Measurements from ENCODE around the gene KRT2.

Gene KRT2

DNA sequence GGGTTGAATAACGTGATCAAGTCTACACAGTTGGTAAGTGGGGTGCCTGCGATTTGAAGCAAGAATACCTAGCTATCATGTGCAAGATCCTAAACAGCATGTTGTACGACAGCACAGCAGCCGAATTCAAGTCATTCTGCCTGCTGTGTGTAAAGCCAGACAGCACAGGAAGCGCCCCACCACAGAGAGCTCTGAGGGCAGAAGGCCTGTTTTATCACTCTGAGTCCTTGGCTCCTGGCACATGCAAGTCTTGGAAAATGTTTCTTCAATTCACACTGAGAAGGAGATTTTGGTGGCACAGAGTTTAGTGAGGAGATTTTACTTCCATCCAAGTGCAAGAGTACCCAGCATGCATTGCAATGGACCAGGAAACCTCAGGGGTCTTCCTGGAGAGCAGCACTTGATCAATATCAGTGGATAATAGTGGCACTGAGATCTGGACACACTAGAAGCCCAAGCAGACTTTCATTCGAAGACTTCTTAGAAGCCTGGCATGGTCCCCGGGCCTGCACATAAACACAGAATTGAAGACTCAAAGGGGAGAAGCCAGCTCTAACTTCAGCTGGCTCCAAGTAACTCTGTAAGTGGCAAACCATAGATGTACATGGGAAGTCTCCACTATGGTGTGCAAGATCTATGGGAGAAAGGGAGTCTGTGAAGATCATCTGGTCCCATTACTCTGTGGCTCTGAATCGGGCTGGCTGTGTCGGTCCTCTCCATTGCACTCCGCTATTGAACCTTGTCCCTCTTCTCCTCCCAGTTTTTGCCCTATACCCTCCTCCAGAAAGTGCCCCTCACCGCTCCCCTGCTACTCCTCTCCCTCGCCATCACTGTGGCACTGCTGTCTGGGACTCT, 29.7 kb upstream of the KRT2 start:
- in situ Hi-C loops (cut with MboI; ENCODE audit: low sequenced_read_pairs): no loop called here
- Histone ChIP-seq H3K27me3 (ENCODE audit: low read depth) (0 out of 2 replicates have a peak, but pooled peaks cover 5% of the 10 kb centered on the region), H3K36me3 (replicated peaks) (no peaks in the 10 kb centered on the region), H3K4me1 (no peaks in the 10 kb centered on the region), H3K9me3 (no peaks in the 10 kb centered on the region), H3K4me3 (no peak overlapping the region)
- DNase-seq (ENCODE audit: low spot score in 2 of 2): no peak

- Histone ChIP-seq H3K36me3 (replicated peaks) (no peaks in the 10 kb centered on the region), H3K27me3 (ENCODE audit: low read depth) (0 out of 2 replicates have a peak, but pooled peaks cover 2% of the 10 kb centered on the region), H3K4me3 (no peak within 1 kb of the TSS), H3K4me1 (no peaks in the 10 kb centered on the region), H3K9me3 (no peaks in the 10 kb centered on the region)
- in situ Hi-C loops (cut with MboI; ENCODE audit: low sequenced_read_pairs): no loop called here
- DNase-seq (ENCODE audit: low spot score in 2 of 2): no peak
Observed at GRCh38 chr12:52680363-52680762, 28.4 kb upstream of the KRT2 start, which contains the start of gene KRT1. Gene KRT1 (minus strand): TSS chr12:52680407. CDS start chr12:52680348, 59 bp downstream.

GRCh38 chr12:52679875-52680274, 27.9 kb upstream of the KRT2 start:
- H3K4me1 ChIP-seq: no peaks in the 10 kb centered on the region
- no peak for DNase-seq (ENCODE audit: low spot score in 2 of 2)
- in situ Hi-C loops (cut with MboI; ENCODE audit: low sequenced_read_pairs): no loop called here
- H3K36me3 ChIP-seq (replicated peaks): no peaks in the 10 kb centered on the region
- H3K9me3 ChIP-seq: no peaks in the 10 kb centered on the region
- no peak overlapping the region for H3K4me3 ChIP-seq
- 0 out of 2 replicates have a peak, but pooled peaks cover 2% of the 10 kb centered on the region for H3K27me3 ChIP-seq (ENCODE audit: low read depth)

DNA sequence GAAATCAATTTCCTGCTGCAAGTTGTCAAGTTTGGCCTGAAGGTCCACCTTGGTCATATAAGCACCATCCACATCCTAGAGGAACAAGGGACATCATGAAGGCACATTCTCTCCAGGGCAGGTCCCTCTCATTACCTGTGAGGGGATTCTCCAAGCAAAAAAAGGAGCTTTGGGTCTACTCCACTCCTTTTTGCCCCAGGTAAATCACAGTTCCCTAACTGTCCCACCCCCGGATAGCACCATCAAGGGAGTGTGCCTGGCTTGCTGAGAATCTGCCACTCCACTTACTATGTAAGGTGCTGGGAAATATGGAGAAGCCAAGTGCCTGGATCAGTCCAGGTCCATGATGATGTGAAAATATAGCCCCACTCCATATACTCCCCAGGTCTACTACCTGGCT, 25.7 kb upstream of the KRT2 start:
- H3K36me3 ChIP-seq (replicated peaks): no peaks in the 10 kb centered on the region
- H3K27me3 ChIP-seq (ENCODE audit: low read depth): 0 out of 2 replicates have a peak, but pooled peaks cover 2% of the 10 kb centered on the region
- in situ Hi-C loops (cut with MboI; ENCODE audit: low sequenced_read_pairs): no loop called here

DNA sequence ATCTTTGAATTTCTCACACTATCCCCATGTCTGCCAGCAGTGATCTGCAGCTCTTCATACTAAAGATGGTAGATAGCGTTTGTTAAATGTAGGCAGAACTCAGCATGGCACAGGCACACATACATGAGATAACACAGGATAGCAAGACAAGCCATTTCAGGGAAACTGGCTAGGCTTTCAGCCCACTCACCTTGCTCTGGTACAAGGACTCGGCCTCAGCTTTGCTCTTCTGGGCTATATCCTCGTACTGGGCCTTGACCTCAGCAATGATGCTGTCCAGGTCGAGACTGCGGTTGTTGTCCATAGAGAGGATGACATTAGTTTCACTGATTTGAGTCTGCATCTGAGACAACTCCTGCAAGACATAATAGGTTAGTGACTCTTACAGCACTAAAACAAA, 25.1 kb upstream of the KRT2 start:
- H3K36me3 ChIP-seq (replicated peaks): no peaks in the 10 kb centered on the region
- H3K4me1 ChIP-seq: no peaks in the 10 kb centered on the region
- H3K9me3 ChIP-seq: no peaks in the 10 kb centered on the region
- in situ Hi-C loops (cut with MboI; ENCODE audit: low sequenced_read_pairs): no loop called here
- DNase-seq (ENCODE audit: low spot score in 2 of 2): no peak
- 0 out of 2 replicates have a peak, but pooled peaks cover 2% of the 10 kb centered on the region for H3K27me3 ChIP-seq (ENCODE audit: low read depth)
- H3K4me3 ChIP-seq: no peak overlapping the region

More for the DNA sequence above, 25.7 kb upstream of the KRT2 start:
- Histone ChIP-seq H3K4me3 (no peak overlapping the region), H3K9me3 (no peaks in the 10 kb centered on the region), H3K4me1 (no peaks in the 10 kb centered on the region)
- no peak for DNase-seq (ENCODE audit: low spot score in 2 of 2)

- no peaks in the 10 kb centered on the region for H3K9me3 ChIP-seq
- DNase-seq (ENCODE audit: low spot score in 2 of 2): no peak
- H3K4me3 ChIP-seq: no peak overlapping the region
- in situ Hi-C loops (cut with MboI; ENCODE audit: low sequenced_read_pairs): no loop called here
- H3K36me3 ChIP-seq (replicated peaks): no peaks in the 10 kb centered on the region
- 0 out of 2 replicates have a peak, but pooled peaks cover 1% of the 10 kb centered on the region for H3K27me3 ChIP-seq (ENCODE audit: low read depth)
- no peaks in the 10 kb centered on the region for H3K4me1 ChIP-seq
Observed at GRCh38 chr12:52676163-52676562, 24.2 kb upstream of the KRT2 start.

GRCh38 chr12:52675301-52675701, 23.3 kb upstream of the KRT2 start:
- no peaks in the 10 kb centered on the region for H3K9me3 ChIP-seq
- in situ Hi-C loops (cut with MboI; ENCODE audit: low sequenced_read_pairs): no loop called here
- H3K4me1 ChIP-seq: no peaks in the 10 kb centered on the region
- no peak overlapping the region for H3K4me3 ChIP-seq
- no peak for DNase-seq (ENCODE audit: low spot score in 2 of 2)
- no peaks in the 10 kb centered on the region for H3K27me3 ChIP-seq (ENCODE audit: low read depth)
- H3K36me3 ChIP-seq (replicated peaks): no peaks in the 10 kb centered on the region

GRCh38 chr12:52674433-52674775, 22.4 kb upstream of the KRT2 start:
- in situ Hi-C loops (cut with MboI; ENCODE audit: low sequenced_read_pairs): loop anchor here (25.0 kb wide), 1 partner anchor 313 kb away; no protein-coding TSS in a partner anchor
- H3K4me1 ChIP-seq: no peaks in the 10 kb centered on the region
- no peak for DNase-seq (ENCODE audit: low spot score in 2 of 2)

GRCh38 chr12:52673713-52674432, 21.9 kb upstream of the KRT2 start:
- in situ Hi-C loops (cut with MboI; ENCODE audit: low sequenced_read_pairs): loop anchor here (25.0 kb wide), 1 partner anchor 313 kb away; no protein-coding TSS in a partner anchor
- no peaks in the 10 kb centered on the region for H3K4me1 ChIP-seq
- H3K4me3 ChIP-seq: no peak overlapping the region
- H3K9me3 ChIP-seq: no peaks in the 10 kb centered on the region
- no peaks in the 10 kb centered on the region for H3K27me3 ChIP-seq (ENCODE audit: low read depth)
- no peak for DNase-seq (ENCODE audit: low spot score in 2 of 2)
- no peaks in the 10 kb centered on the region for H3K36me3 ChIP-seq (replicated peaks)

More at GRCh38 chr12:52674433-52674775, 22.4 kb upstream of the KRT2 start:
- Histone ChIP-seq H3K9me3 (no peaks in the 10 kb centered on the region), H3K4me3 (no peak overlapping the region), H3K36me3 (replicated peaks) (no peaks in the 10 kb centered on the region), H3K27me3 (ENCODE audit: low read depth) (no peaks in the 10 kb centered on the region)

DNA sequence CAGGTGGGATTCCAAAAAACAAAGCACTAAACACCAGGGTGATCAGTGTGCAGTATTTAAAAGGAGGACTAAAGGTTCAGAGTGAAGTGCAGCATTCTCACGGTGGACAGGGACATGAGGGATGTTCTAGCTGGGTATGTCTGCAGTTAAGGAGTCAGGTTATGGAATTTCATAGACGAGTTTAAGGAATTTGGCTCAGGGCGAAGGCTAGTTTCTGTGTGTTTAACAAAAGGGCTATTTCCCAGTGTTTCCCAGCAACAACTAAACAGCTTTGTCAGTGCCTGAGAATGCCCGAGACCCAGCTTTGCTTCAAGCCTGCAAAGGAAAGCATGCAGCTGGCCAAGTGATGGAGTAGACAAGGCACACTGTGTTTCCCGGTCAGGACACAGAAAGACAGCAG, 21.2 kb upstream of the KRT2 start:
- no peak overlapping the region for H3K4me3 ChIP-seq
- H3K9me3 ChIP-seq: no peaks in the 10 kb centered on the region
- in situ Hi-C loops (cut with MboI; ENCODE audit: low sequenced_read_pairs): loop anchor here (25.0 kb wide), 1 partner anchor 314 kb away; no protein-coding TSS in a partner anchor
- H3K27me3 ChIP-seq (ENCODE audit: low read depth): no peaks in the 10 kb centered on the region
- no peaks in the 10 kb centered on the region for H3K4me1 ChIP-seq
- no peak for DNase-seq (ENCODE audit: low spot score in 2 of 2)
- no peaks in the 10 kb centered on the region for H3K36me3 ChIP-seq (replicated peaks)

DNA sequence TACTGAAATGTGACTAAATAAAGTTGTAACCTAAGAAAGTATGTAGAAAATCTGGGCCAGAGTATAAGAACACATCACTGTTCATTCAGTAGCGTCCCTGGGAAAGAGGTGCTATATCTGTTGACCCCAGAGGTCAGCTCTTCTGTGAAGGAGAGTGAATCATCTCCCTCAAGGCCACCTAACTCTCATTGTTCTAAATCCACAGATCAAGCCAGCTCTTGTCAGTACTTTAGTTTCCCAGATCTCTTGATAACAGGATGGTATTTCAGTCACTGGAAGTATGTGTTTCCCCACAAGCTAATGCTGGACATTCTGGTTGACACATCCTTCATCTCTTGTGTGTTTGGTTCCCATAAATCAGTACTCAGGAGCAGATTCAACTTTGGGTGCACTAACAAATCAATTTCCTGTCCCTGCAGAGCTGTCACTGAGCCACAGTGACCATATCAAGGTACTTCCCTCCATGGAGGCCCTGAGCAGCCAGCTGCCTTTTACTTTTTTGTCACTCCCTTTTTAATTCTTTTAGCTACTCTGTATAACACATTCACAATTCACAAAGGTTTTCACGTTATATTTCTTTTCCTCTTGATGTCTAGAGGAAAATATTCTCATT, 20.4 kb upstream of the KRT2 start:
- no peaks in the 10 kb centered on the region for H3K9me3 ChIP-seq
- no peak for DNase-seq (ENCODE audit: low spot score in 2 of 2)
- H3K4me3 ChIP-seq: no peak overlapping the region
- in situ Hi-C loops (cut with MboI; ENCODE audit: low sequenced_read_pairs): loop anchor here (25.0 kb wide), 1 partner anchor 315 kb away; no protein-coding TSS in a partner anchor
- H3K36me3 ChIP-seq (replicated peaks): no peaks in the 10 kb centered on the region
- H3K4me1 ChIP-seq: no peaks in the 10 kb centered on the region
- H3K27me3 ChIP-seq (ENCODE audit: low read depth): no peaks in the 10 kb centered on the region

DNA sequence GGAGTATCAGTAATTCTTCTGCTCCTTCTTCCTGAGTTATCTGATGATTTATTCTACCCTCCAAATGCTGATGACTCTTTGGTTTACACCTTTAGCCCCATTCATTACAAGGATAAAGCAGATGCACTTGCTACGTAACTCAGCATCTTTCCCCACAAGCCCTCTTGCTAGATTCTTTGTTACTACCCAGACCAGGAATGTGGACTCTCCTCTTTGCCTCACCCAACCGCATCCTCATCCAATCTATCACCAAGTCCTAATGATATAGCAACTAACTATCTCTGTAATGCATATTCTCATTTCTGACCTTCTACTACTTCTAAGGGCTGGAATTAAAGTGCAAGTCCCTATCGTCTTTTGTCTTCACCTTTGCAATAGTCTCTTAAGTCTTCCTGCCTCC, 18.9 kb upstream of the KRT2 start:
- no peak for DNase-seq (ENCODE audit: low spot score in 2 of 2)
- Histone ChIP-seq H3K36me3 (replicated peaks) (no peaks in the 10 kb centered on the region), H3K9me3 (no peaks in the 10 kb centered on the region), H3K4me1 (no peaks in the 10 kb centered on the region), H3K27me3 (ENCODE audit: low read depth) (no peaks in the 10 kb centered on the region; the same call in 1 of the 2 replicates), H3K4me3 (no peak overlapping the region)
- in situ Hi-C loops (cut with MboI; ENCODE audit: low sequenced_read_pairs): loop anchor here (25.0 kb wide), 1 partner anchor 316 kb away; no protein-coding TSS in a partner anchor

GRCh38 chr12:52670506-52670905, 18.5 kb upstream of the KRT2 start:
- no peak for DNase-seq (ENCODE audit: low spot score in 2 of 2)
- no peak overlapping the region for H3K4me3 ChIP-seq
- no peaks in the 10 kb centered on the region for H3K9me3 ChIP-seq
- no peaks in the 10 kb centered on the region for H3K4me1 ChIP-seq
- H3K36me3 ChIP-seq (replicated peaks): no peaks in the 10 kb centered on the region
- H3K27me3 ChIP-seq (ENCODE audit: low read depth): no peaks in the 10 kb centered on the region; the same call in 1 of the 2 replicates
- in situ Hi-C loops (cut with MboI; ENCODE audit: low sequenced_read_pairs): loop anchor here (25.0 kb wide), 1 partner anchor 317 kb away; no protein-coding TSS in a partner anchor
